ENCODE measurements around the gene FSTL4.

The FSTL4 gene

DNA sequence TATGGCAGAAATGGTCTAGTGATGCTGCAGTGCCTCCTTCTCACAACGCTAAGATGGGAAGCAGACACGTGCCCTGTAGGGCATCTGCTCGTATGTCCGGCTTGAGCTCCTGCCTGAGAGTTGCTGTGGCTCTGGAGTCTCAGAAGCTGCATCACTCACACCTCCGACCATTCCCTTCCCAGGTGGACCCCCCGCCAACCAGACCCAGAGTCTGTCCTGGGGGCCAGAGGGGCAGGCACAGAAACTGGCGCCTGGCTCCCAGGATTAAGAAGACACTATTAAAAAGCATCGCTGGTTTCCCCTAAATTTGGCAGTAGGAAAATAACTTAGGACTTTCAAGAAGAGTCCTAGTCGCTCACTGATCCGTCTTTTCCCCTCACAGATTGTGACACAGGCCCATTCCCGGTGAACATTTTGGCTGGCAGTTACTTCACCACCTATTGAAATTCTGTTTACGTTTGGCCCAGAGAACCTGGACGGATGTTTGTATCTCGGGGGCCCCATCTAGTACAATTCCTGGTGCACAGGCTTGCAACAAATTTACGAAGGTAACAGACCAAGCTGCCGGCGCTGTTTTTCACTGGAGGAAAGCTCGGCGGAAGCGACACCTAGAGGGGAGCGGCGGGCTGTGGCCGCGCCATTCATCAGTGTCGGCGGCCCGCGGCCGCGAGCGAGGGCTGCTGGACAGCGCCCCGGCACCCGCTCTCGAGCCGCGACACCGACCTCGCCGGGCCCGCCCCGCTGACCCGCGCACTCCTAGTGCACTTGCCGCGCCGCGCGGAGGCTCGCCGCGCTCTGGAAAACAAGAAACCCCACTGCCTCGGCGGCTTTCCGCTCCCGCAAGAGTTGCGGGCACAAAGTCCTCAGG is 1.6 kb downstream of the FSTL4 start:
- peak; percentile 58 for DNase-seq (ENCODE audit: low spot score)

GRCh38 chr5:133607451-133607850 is 4.9 kb downstream of the FSTL4 start:
- no peak for DNase-seq (ENCODE audit: low spot score)

DNA sequence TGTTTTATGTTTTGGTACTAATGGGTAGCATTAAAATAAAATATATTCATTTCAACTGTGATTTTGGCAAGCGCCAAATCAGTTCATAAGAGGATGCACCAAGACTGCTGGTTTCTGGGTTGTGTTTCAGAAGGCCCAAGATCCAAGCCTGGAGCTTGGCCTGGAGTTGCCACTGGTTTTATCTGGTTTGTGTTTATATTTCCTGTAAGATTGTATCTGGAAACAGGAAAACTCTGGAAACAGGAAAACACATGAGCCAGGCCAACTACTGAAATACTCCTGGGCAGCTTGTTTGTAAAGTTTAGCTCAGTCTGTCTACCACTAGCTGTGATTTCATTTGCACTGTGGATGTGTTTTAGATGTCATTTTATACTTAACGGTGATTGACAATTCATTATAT is 5.5 kb downstream of the FSTL4 start:
- no peak for DNase-seq (ENCODE audit: low spot score)

- DNase-seq (ENCODE audit: low spot score) = no peak
Measured at GRCh38 chr5:133605323-133605722, 7.0 kb downstream of the FSTL4 start.

- no peak for DNase-seq (ENCODE audit: low spot score)
Measured at GRCh38 chr5:133603711-133604110, 8.6 kb downstream of the FSTL4 start.

- DNase-seq (ENCODE audit: low spot score) = no peak
Measured at GRCh38 chr5:133602835-133603380, 9.4 kb downstream of the FSTL4 start.

GRCh38 chr5:133599600-133599999 is 12.7 kb downstream of the FSTL4 start:
- no peak for DNase-seq (ENCODE audit: low spot score)

DNA sequence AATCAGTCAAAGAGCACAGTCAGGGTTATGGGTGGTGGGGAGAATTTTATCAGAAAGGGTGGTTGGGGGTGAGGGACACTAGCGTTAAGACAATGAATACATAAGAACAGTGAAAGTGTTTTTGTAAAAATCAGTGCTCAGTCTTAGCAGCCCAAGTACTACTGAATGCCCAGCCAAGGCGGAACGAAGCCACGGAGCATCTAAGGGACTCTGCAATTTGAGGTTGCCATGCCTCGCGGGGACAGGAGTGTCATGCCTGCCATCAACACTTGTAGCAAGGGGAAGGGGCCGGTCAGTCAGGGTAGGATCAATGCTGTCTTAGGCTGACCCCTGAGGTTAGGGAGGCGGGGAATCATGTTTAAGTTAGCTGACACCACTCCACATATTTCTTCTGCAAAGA is 13.3 kb downstream of the FSTL4 start:
- DNase-seq (ENCODE audit: low spot score) = no peak

DNA sequence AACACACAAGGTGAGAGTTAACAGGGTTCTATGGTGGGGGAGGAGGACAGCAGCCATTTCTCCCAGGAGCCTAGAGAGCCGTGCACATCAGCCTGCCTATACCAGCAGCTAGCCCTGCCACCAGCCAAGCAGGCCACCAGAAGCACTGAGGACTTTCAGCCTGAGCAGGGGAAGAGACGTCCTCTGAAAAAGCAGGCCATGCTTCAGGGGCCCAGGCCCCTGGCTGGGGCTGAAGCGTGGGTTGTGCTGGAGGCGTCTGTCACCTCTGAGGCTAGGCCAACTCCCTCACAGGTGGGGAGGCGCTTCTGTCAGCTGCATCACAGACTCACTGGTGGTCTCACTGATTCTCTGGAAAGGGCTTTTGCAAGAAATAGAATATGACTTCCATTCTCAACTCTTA is 16.3 kb downstream of the FSTL4 start:
- no peak for DNase-seq (ENCODE audit: low spot score)

- no peak for DNase-seq (ENCODE audit: low spot score)
Measured at GRCh38 chr5:133595465-133595864, 16.9 kb downstream of the FSTL4 start.

GRCh38 chr5:133589286-133589685 is 23.1 kb downstream of the FSTL4 start:
- no peak for DNase-seq (ENCODE audit: low spot score)

DNA sequence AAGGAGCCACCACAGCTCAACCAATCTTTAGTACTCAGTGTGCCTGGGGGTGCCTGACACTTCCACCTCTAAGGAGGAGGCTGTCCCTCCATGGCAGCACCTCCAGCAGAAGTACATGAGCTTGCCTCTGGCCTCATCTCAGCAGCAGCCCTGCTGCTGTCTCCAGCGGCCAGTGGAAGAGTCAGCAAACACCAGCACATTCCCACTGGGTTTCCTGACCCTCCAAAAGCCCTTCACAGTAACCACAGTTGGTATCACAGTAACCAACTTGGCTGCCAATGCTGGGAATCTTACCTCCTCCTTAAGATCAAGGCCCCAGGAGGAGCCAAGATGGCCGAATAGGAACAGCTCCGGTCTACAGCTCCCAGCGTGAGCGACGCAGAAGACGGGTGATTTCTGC is 29.4 kb downstream of the FSTL4 start:
- DNase-seq (ENCODE audit: low spot score) = no peak

DNA sequence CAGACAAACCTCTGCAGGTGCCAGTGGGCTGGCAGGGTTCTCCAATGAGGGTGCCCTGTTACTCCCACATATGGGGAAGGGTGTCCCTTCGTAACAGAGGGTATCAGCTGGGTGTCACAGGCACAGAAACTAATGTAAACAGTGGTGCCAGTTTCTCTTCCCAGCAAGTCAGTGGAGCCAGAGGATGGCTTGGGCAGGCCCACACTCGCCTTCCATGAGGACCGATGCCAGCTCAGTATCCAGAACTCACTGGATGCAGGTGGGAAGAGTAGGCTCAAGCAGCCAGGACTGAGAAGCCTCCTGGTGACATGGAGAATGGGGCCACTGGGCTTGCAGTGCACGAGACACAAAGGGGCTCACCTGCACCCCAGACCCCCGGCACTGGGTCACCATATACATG is 30.4 kb downstream of the FSTL4 start:
- DNase-seq (ENCODE audit: low spot score) = no peak

GRCh38 chr5:133581348-133581747 is 31.0 kb downstream of the FSTL4 start:
- no peak for DNase-seq (ENCODE audit: low spot score)

DNA sequence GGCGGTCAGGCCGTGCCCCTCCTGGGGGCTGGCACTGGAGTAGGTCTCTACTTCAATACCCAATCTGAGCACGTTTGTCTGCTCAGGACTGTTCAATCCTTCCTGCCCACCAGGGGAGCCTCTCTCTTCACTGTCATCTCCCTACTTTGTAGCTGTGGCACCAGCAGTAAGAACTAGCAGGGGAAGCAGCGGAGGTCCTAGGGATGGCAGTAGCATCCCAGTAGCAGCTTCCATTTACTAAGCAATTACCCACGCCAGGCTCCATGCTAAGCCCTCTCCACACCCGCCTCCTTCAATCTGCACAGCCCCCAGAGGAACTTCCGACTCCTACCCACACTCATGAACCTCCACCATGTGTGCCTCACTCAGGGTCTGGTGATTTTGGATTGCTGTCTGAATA is 31.7 kb downstream of the FSTL4 start:
- DNase-seq (ENCODE audit: low spot score) = no peak

- no peak for DNase-seq (ENCODE audit: low spot score)
Measured at GRCh38 chr5:133579766-133580165, 32.6 kb downstream of the FSTL4 start.

GRCh38 chr5:133569347-133569746 is 43.0 kb downstream of the FSTL4 start:
- DNase-seq (ENCODE audit: low spot score) = no peak

DNA sequence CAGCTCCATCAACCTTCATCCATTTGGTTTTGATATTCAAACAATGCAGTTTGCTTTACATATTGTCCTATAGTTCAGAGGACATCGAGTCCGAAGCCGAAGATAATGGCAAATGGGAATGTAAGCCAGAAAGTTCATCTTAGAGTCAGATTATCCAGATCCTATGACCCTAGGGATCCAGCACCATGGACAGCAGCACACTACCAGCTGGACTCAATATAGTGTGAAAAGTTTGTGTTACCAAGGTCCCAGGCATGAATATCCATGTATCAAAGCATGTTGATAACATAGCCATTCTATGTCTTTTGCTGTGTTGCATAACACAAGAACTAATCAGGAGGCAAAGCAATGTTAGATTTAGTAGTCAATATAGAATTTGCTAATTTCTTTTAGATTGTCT is 46.3 kb downstream of the FSTL4 start:
- DNase-seq (ENCODE audit: low spot score) = peak; percentile 26

DNA sequence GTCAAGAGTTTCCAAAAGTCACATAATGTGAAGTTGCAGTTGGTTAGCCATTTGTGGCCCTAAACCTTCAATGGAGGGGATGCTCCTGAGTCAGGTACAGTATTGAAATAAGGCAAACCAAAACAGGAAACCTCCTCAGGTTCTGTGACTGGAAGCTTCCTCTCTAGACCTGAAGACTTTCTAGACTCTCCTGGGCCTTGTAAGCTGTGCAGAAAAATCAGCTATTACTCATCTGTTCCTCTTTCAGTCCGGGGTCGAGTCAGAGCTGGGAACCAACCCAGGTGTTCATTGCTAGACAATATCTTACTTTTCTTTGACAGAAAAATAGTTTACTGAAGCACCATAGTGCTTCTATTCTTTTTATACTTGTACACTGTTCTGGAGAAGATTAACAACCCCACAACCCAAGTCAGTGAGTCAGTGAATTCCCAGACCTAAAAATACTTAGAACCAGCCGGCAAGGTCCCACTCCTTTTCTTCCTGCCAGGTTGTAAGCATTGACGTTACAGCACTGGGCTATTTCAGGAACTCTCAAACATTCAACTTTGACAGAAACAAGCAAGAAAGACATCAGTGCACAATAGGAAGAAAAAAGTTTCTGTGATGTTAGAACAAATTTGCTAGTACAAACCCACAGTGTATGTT is 47.3 kb downstream of the FSTL4 start:
- no peak for DNase-seq (ENCODE audit: low spot score)

DNA sequence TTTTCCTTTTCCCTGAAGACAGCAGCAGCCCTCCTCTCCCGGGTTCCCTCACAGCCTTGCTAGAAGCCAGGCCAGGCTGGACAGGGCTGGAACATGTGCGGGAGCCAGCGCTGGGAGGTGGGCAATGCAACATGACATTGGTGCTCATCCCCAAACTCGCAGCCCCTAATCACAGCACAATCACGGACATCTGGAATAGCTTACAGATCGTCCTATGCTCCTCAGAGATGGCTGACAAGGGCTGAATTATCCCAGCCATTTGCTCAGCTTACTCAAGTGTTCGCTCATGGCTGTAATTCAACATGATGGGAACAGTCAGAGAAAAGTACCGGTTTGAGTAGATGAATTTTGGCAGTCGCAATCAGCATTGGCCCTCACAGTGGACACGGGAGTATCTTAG is 49.8 kb downstream of the FSTL4 start:
- no peak for DNase-seq (ENCODE audit: low spot score)

DNA sequence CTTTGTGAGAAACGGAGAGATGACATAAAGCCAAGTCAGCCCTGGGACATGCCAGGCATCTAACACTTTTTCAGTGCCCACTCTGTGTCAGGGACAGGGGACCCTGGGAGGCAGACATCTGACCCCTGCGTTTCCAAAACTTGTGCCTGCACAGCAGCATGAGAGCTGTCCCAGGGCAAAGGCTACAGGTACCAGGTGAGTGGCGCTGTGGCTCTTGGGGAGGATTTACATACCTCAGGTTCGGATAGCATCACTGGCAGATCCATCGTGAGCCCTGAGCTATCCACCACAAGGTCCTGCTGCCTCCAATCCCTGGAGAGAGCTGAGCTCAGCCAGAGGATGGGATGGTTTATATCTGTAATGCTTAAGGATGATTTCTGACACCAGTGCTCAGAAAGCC is 52.4 kb downstream of the FSTL4 start:
- DNase-seq (ENCODE audit: low spot score) = no peak

GRCh38 chr5:133556551-133556950 is 55.8 kb downstream of the FSTL4 start:
- DNase-seq (ENCODE audit: low spot score) = no peak

DNA sequence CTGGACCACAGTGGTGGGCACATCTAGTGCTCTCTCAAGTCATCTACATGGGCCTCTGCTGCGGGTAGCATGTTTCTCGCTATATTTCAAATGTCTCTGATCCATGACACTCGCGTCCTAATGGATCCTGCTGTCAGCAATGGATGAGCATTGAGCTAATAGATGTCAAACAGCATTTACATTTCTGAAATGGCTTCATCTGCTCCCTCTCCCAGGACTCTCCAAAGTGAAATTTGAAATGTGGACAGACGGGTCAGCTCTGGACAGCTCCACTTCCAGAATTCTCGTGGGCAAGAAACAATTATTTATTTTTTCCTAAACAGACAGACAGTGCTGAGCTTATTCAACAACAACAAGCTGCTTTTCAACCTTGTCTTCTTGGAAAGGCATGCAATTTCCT is 58.1 kb downstream of the FSTL4 start:
- DNase-seq (ENCODE audit: low spot score) = no peak
